ENCODE data around the gene MICU1.

The MICU1 gene

DNA sequence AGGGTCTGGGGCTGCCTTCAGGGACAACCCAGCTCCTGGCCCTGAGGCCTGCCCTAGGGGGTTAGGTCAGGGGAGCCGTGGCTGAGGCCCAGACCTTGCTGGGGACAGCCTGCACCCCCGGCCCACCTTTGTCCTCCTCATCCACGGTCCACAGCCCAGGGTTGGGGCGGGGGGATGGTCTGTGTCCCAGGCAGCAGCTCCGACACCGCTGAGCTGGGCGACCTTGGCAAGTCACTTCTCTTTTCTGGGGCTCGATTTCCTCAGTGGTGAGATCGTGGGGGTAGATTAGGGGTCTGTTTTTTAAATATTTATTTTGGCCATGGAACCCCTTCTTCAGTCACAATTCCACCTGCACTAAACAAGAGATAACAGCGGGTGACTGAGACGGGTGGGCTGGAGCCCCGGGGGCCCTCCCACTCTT lies 302.1 kb downstream of the MICU1 start:
- Histone ChIP-seq H3K27ac (ENCODE audit: low read depth, low read length) (peak overlapping the region; percentile 99), H3K27me3 (ENCODE audit: control insufficient read depth, low read length) (no peaks in the 10 kb centered on the region), H3K4me1 (ENCODE audit: control insufficient read depth, low read length) (peaks cover 73% of the 10 kb centered on the region), H3K36me3 (ENCODE audit: control insufficient read depth, low read length) (no peaks in the 10 kb centered on the region), H3K4me2 (ENCODE audit: low read length) (peak overlapping the region; percentile 97), H3K4me3 (ENCODE audit: low read length) (peak overlapping the region; percentile 33; the same call in 1 of the 2 replicates), H3K9me3 (ENCODE audit: control insufficient read depth, insufficient read depth, low read length) (no peaks in the 10 kb centered on the region), H3K79me2 (ENCODE audit: control insufficient read depth, low read length) (peaks cover 5% of the 10 kb centered on the region), H3F3A (ENCODE audit: control insufficient read depth, insufficient read depth) (peaks cover 30% of the 10 kb centered on the region), H3K9me2 (replicated peaks; ENCODE audit: control insufficient read depth, low read length) (no peaks in the 10 kb centered on the region), H4K20me1 (ENCODE audit: control insufficient read depth, insufficient read depth, low read depth, low read length) (no peaks in the 10 kb centered on the region)
- no peak for TF ChIP-seq EZH2phosphoT487 (IDR thresholded peaks at IDR 0.05; ENCODE audit: borderline replicate concordance, low read length)
- TF ChIP-seq, protein P1, sequence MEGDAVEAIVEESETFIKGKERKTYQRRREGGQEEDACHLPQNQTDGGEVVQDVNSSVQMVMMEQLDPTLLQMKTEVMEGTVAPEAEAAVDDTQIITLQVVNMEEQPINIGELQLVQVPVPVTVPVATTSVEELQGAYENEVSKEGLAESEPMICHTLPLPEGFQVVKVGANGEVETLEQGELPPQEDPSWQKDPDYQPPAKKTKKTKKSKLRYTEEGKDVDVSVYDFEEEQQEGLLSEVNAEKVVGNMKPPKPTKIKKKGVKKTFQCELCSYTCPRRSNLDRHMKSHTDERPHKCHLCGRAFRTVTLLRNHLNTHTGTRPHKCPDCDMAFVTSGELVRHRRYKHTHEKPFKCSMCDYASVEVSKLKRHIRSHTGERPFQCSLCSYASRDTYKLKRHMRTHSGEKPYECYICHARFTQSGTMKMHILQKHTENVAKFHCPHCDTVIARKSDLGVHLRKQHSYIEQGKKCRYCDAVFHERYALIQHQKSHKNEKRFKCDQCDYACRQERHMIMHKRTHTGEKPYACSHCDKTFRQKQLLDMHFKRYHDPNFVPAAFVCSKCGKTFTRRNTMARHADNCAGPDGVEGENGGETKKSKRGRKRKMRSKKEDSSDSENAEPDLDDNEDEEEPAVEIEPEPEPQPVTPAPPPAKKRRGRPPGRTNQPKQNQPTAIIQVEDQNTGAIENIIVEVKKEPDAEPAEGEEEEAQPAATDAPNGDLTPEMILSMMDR (IDR thresholded peaks at IDR 0.05; ENCODE audit: low read depth, low read length, poor library complexity, severe bottlenecking): no peak

DNA sequence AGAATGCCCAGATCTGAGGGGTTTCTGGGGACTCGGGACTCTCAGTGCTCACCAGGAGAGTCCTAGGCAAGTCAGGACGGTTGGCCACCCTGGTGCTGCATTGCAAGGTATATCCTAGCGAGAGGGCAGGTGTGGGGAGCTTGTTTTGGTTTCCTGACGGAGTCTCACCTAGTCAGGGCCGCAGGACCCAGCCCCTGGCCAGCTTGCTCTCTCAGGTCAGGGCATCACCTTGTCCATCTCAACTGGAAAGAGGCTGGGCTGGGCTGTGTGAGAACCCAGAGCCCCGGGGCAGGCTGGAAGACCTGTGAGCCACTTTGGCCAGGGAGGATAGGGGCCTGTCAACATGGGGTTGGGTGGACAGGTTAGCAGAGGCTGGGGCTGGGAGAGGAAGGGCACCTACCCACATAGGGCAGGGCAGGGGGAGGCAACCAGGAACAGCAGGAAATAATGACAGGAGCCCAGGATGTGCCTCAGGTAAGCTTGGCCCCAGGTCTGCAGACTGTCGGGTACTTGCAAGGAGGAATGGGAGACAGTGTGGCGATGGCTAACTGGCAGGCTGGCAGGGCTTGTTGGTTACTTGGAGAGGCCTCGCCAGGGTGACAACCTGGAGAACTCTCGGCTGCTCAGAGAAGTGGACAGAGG lies 302.6 kb downstream of the MICU1 start:
- Histone ChIP-seq H3K27me3 (ENCODE audit: control insufficient read depth, low read length) (no peaks in the 10 kb centered on the region), H3K4me1 (ENCODE audit: control insufficient read depth, low read length) (peaks cover 73% of the 10 kb centered on the region), H3K36me3 (ENCODE audit: control insufficient read depth, low read length) (no peaks in the 10 kb centered on the region), H3K9me2 (replicated peaks; ENCODE audit: control insufficient read depth, low read length) (no peaks in the 10 kb centered on the region), H4K20me1 (ENCODE audit: control insufficient read depth, insufficient read depth, low read depth, low read length) (no peaks in the 10 kb centered on the region), H3K4me3 (ENCODE audit: low read length) (peak overlapping the region; percentile 84; the same call in 1 of the 2 replicates), H3F3A (ENCODE audit: control insufficient read depth, insufficient read depth) (peaks cover 34% of the 10 kb centered on the region), H3K9me3 (ENCODE audit: control insufficient read depth, insufficient read depth, low read length) (no peaks in the 10 kb centered on the region), H3K4me2 (ENCODE audit: low read length) (peak overlapping the region; percentile 97), H3K27ac (ENCODE audit: low read depth, low read length) (peak overlapping the region; percentile 99), H3K79me2 (ENCODE audit: control insufficient read depth, low read length) (peaks cover 10% of the 10 kb centered on the region)
- TF ChIP-seq, protein P1 (IDR thresholded peaks at IDR 0.05; ENCODE audit: low read depth, low read length, poor library complexity, severe bottlenecking): no peak
- TF ChIP-seq EZH2phosphoT487 (IDR thresholded peaks at IDR 0.05; ENCODE audit: borderline replicate concordance, low read length): no peak

DNA sequence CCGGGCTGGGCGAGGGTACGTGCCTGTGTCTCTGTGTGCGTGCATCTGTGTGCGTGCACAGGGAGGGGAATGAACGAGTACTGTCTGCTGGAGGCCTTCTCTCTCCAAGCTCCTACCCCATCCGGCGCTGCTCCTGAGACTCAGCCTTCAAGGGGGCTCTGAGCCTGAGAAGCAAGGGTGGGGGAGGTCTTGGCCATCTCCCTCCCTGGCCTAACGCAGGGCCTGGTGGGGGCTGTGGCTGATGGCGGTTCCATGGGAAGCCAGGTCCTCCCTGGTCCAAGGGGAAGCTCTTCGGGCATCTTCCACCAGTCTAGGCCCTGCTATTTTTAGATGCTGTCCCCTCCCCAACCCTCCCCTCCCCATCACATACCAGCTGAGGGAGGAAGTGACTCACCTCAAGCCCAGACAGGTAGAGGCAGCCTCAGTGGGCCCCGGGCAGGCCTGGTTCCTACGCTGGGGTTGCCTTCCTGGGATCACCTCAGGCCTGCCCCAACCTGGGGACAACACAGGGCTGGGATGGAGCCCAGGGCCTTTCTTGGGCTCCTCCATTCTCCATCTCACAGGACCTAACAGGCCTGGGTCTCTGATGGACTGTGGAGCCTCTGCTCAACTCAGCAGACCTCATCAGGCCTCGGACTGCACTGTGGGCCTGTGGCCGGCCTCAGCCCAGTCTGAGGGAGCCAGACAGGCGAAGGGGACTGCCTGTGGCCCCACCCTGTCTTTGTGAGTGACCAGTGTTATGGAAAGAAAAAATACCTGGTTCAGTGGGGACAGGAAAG lies 303.4 kb downstream of the MICU1 start:
- Histone ChIP-seq H3K4me3 (ENCODE audit: low read length) (peak overlapping the region; percentile 84), H3F3A (ENCODE audit: control insufficient read depth, insufficient read depth) (peaks cover 35% of the 10 kb centered on the region), H3K4me2 (ENCODE audit: low read length) (peak overlapping the region; percentile 97), H4K20me1 (ENCODE audit: control insufficient read depth, insufficient read depth, low read depth, low read length) (no peaks in the 10 kb centered on the region), H3K27me3 (ENCODE audit: control insufficient read depth, low read length) (no peaks in the 10 kb centered on the region), H3K9me2 (replicated peaks; ENCODE audit: control insufficient read depth, low read length) (no peaks in the 10 kb centered on the region), H3K4me1 (ENCODE audit: control insufficient read depth, low read length) (peaks cover 74% of the 10 kb centered on the region), H3K9me3 (ENCODE audit: control insufficient read depth, insufficient read depth, low read length) (no peaks in the 10 kb centered on the region), H3K27ac (ENCODE audit: low read depth, low read length) (peak overlapping the region; percentile 99), H3K79me2 (ENCODE audit: control insufficient read depth, low read length) (peaks cover 12% of the 10 kb centered on the region), H3K36me3 (ENCODE audit: control insufficient read depth, low read length) (no peaks in the 10 kb centered on the region)
- TF ChIP-seq EZH2phosphoT487 (IDR thresholded peaks at IDR 0.05; ENCODE audit: borderline replicate concordance, low read length): no peak
- TF ChIP-seq, protein P1 (IDR thresholded peaks at IDR 0.05; ENCODE audit: low read depth, low read length, poor library complexity, severe bottlenecking): no peak
